Suprapubic skin (tissue), 4 donors: ENCODE measurements around the gene PSMB8.

ENCODE experiments used
- CTCF ChIP-seq, 2 donors: fragments of 200-600 bp in 1 of 2; fragments of 450-650 bp in 1 of 2; sonication (generic) in 1 of 2; IDR thresholded peaks; one replicate each; pipeline ENCODE4 v1.5.1; 2016 to 2019; ENCODE audit warnings: antibody characterized with exemption in 2 of 2, mild to moderate bottlenecking in 1 of 2, moderate library complexity in 1 of 2
- EP300 ChIP-seq: sonication (generic); formaldehyde crosslinking; IDR thresholded peaks from one replicate; pipeline ENCODE4 v1.6.1; 2017; ENCODE audit warnings: antibody characterized with exemption
- POLR2AphosphoS5 ChIP-seq, 3 donors: sonication (generic); formaldehyde crosslinking; IDR thresholded peaks; one replicate each; pipeline ENCODE4 v1.6.1; 2017; ENCODE audit warnings: antibody characterized with exemption in 3 of 3

- no peak for TF ChIP-seq EP300
- TF ChIP-seq POLR2AphosphoS5 (IDR thresholded peaks at IDR 0.05): no peak
- no peak for TF ChIP-seq CTCF (IDR thresholded peaks at IDR 0.05)
Measured at GRCh38 chr6:32844839-32845383, 1.1 kb upstream of the PSMB8 start.
